ENCODE data around the gene CDH22. TPM values are rescaled to one million over a fixed set of nuclear protein-coding genes. Genes with fewer than 3 reads are reported as not detected.

The CDH22 gene
- total and polyA plus RNA-seq, 10 of the 15 experiments (the other 5 are each of a cell fraction or from before 2014, with no cell fraction given), result not detected

GRCh38 chr20:46230106-46230491 lies 78.2 kb downstream of the CDH22 start:
- no peak for FAIRE-seq
- RAD21 ChIA-PET (ENCODE audit: unreplicated experiment), result no interaction called here
- TF ChIP-seq ZNF384 (IDR thresholded peaks at IDR 0.05; ENCODE audit: borderline replicate concordance, low read depth, low read length), result no peak
- no peak for TF ChIP-seq PKNOX1 (IDR thresholded peaks at IDR 0.05)
- TF ChIP-seq CEBPZ (IDR thresholded peaks at IDR 0.05; ENCODE audit: low read depth, low read length), result no peak
- TF ChIP-seq FOXK2 (IDR thresholded peaks at IDR 0.05), result no peak
- no peak for TF ChIP-seq RELB (IDR thresholded peaks at IDR 0.05; ENCODE audit: low read depth)
- TF ChIP-seq IKZF2 (IDR thresholded peaks at IDR 0.05), result no peak
- TF ChIP-seq MTA3 (IDR thresholded peaks at IDR 0.05; ENCODE audit: borderline replicate concordance, low read length), result no peak
- TF ChIP-seq, protein P1, sequence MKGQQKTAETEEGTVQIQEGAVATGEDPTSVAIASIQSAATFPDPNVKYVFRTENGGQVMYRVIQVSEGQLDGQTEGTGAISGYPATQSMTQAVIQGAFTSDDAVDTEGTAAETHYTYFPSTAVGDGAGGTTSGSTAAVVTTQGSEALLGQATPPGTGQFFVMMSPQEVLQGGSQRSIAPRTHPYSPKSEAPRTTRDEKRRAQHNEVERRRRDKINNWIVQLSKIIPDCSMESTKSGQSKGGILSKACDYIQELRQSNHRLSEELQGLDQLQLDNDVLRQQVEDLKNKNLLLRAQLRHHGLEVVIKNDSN (IDR thresholded peaks at IDR 0.05; ENCODE audit: borderline replicate concordance, extremely low read length, insufficient read depth, low read depth, low read length), result no peak
- no peak for TF ChIP-seq CUX1 (IDR thresholded peaks at IDR 0.05; ENCODE audit: insufficient replicate concordance, low read depth, low read length)
- TF ChIP-seq, protein P2, sequence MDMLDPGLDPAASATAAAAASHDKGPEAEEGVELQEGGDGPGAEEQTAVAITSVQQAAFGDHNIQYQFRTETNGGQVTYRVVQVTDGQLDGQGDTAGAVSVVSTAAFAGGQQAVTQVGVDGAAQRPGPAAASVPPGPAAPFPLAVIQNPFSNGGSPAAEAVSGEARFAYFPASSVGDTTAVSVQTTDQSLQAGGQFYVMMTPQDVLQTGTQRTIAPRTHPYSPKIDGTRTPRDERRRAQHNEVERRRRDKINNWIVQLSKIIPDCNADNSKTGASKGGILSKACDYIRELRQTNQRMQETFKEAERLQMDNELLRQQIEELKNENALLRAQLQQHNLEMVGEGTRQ (IDR thresholded peaks at IDR 0.05; ENCODE audit: borderline replicate concordance, low read depth, low read length), result no peak

More at GRCh38 chr20:46230106-46230491, 78.2 kb downstream of the CDH22 start:
- ChIA-PET SMC1A (ENCODE audit: uncharacterized antibody, unreplicated experiment) (no interaction called here), CTCF (interaction anchor here (1.1 kb wide), 1 partner anchor 55 kb away, joined by 3 read pairs; no protein-coding TSS in a partner anchor), POLR2A (no interaction called here)
- Histone ChIP-seq H3K79me2 (ENCODE audit: control insufficient read depth, insufficient read depth, low read length) (no peaks in the 10 kb centered on the region), H4K20me1 (ENCODE audit: control insufficient read depth, insufficient read depth) (no peaks in the 10 kb centered on the region), H3K9me3 (replicated peaks; ENCODE audit: control insufficient read depth, insufficient read depth, low read length) (no peaks in the 10 kb centered on the region; the same call in 2 of the 3 replicates), H3K4me2 (ENCODE audit: control insufficient read depth, insufficient read depth) (no peak overlapping the region), H3K27me3 (replicated peaks in 1 of 2; ENCODE audit: control insufficient read depth in 2 of 2, insufficient read depth in 2 of 2, low read length in 1 of 2) (no peaks in the 10 kb centered on the region; a peak in 1 of 4 replicates), H3K4me1 (ENCODE audit: control insufficient read depth, insufficient read depth, low read length) (no peaks in the 10 kb centered on the region), H3K9ac (ENCODE audit: control insufficient read depth, insufficient read depth, low read length) (no peak overlapping the region), H3K4me3 (no peak overlapping the region), H3K27ac (ENCODE audit: control insufficient read depth, insufficient read depth) (no peak overlapping the region), H2AFZ (ENCODE audit: control insufficient read depth, low read depth, low read length) (no peak overlapping the region), H3K36me3 (ENCODE audit: control insufficient read depth in 2 of 2, insufficient read depth in 2 of 2, low read length in 1 of 2) (no peaks in the 10 kb centered on the region)
- ATAC-seq (no peak), DNase-seq (ENCODE audit: low read depth, low spot score) (no peak)
- intact Hi-C loops (cut with micrococcal nuclease; ENCODE audit: unreplicated experiment), result no loop called here
- 10% methylated on average over 5 of the region's 5 CpGs for WGBS (ENCODE audit: insufficient coverage, insufficient replicate concordance, low lambda C conversion rate, missing lambda C conversion rate)
- in situ Hi-C loops (cut with MboI), result no loop called here
- BruUV-seq (replicated peaks), result no TSS peak

Data from GM12878 (cell line).